ENCODE results near the gene ANKRD10.

- TF ChIP-seq TARDBP (IDR thresholded peaks at IDR 0.05) (no peak), FOXM1 (IDR thresholded peaks at IDR 0.05; ENCODE audit: borderline replicate concordance) (no peak), HDGF (IDR thresholded peaks at IDR 0.05; ENCODE audit: borderline replicate concordance) (no peak), ARNT (IDR thresholded peaks at IDR 0.05) (no peak), SUZ12 (IDR thresholded peaks at IDR 0.05) (no peak), SP1 (IDR thresholded peaks at IDR 0.05) (no peak), PKNOX1 (IDR thresholded peaks at IDR 0.05) (no peak), L3MBTL2 (conservative IDR thresholded peaks at IDR 0.05) (no peak), ZNF384 (IDR thresholded peaks at IDR 0.05) (no peak), BHLHE40 (IDR thresholded peaks at IDR 0.05; ENCODE audit: borderline replicate concordance) (no peak), FOXA1 (IDR thresholded peaks at IDR 0.05) (no peak)
Measured at GRCh38 chr13:110915057-110915873, at the start of gene ANKRD10.

Measured in HEK293T (cell line).